WTC11 (cell line): ENCODE results near the gene SLC26A3. TPM values are rescaled to one million over a fixed set of nuclear protein-coding genes. Genes with fewer than 3 reads are reported as not detected.

ENCODE experiments used
- ATAC-seq: fragments of 200-7000 bp; cut with Tn5 transposase; 2 replicates; pipeline ENCODE4 v1.10.0; 2021; ENCODE audit warnings: mild to moderate bottlenecking, moderate library complexity
- CTCF ChIA-PET: fragments of 300-600 bp; sonication (Branson Sonifier 250); formaldehyde crosslinking; loops from one replicate; lab custom pipeline; 2021; ENCODE audit warnings: antibody characterized with exemption; lab: Charles Lee
- POLR2A ChIA-PET: fragments of 350-600 bp; sonication (Branson Sonifier 250); formaldehyde crosslinking; loops from one replicate; lab custom pipeline; 2021; ENCODE audit warnings: antibody characterized with exemption; lab: Charles Lee
- DNase-seq: peaks from one replicate; pipeline ENCODE4 v3.0.0; 2021; ENCODE audit warnings: low spot score
- H3K27ac Mint-ChIP-seq: 2 replicates; pipeline ENCODE4 v1.8.0; 2021; ENCODE audit warnings: mixed read lengths
- H3K27me3 Mint-ChIP-seq: 2 replicates; pipeline ENCODE4 v1.8.0; 2021; ENCODE audit warnings: low read depth, mild to moderate bottlenecking, moderate library complexity, mixed read lengths
- H3K36me3 Mint-ChIP-seq: 2 replicates; pipeline ENCODE4 v1.8.0; 2021; ENCODE audit warnings: mixed read lengths
- H3K4me1 Mint-ChIP-seq: 2 replicates; pipeline ENCODE4 v1.8.0; 2022; ENCODE audit warnings: mixed read lengths
- H3K4me3 Mint-ChIP-seq: 2 replicates; pipeline ENCODE4 v1.8.0; 2021; ENCODE audit warnings: mild to moderate bottlenecking, moderate library complexity, mixed read lengths
- H3K9me3 Mint-ChIP-seq: 2 replicates; pipeline ENCODE4 v1.8.0; 2021; ENCODE audit warnings: mixed read lengths
- ARID4B ChIP-seq: sonication (generic); formaldehyde crosslinking; IDR thresholded peaks from 2 replicates; pipeline ENCODE4 v1.8.0; 2023; ENCODE audit warnings: missing genetic modification reagents, mild to moderate bottlenecking, borderline replicate concordance
- CDX4 ChIP-seq: fragments of 250-450 bp; sonication (Bioruptor Pico); IDR thresholded peaks from 2 replicates; pipeline ENCODE4 v1.9.0; 2021; ENCODE audit warnings: moderate library complexity, mild to moderate bottlenecking, inconsistent platforms, borderline replicate concordance
- HMGXB4 ChIP-seq: sonication (generic); formaldehyde crosslinking; IDR thresholded peaks from 2 replicates; pipeline ENCODE4 v1.8.1; 2023; ENCODE audit warnings: mild to moderate bottlenecking, moderate library complexity, missing genetic modification reagents
- KAT7 ChIP-seq: sonication (generic); formaldehyde crosslinking; IDR thresholded peaks from 2 replicates; pipeline ENCODE4 v1.8.1; 2023; ENCODE audit warnings: missing genetic modification reagents, mild to moderate bottlenecking, borderline replicate concordance
- NR3C1 ChIP-seq: sonication (generic); formaldehyde crosslinking; conservative IDR thresholded peaks from 2 replicates; pipeline ENCODE4 v1.8.1; 2023; ENCODE audit warnings: low read depth, mild to moderate bottlenecking, missing genetic modification reagents
- RELA ChIP-seq: sonication (generic); formaldehyde crosslinking; IDR thresholded peaks from 2 replicates; pipeline ENCODE4 v1.8.1; 2022; ENCODE audit warnings: missing genetic modification reagents, mild to moderate bottlenecking, borderline replicate concordance
- ZMAT4 ChIP-seq: fragments of 250-450 bp; sonication (Bioruptor Pico); IDR thresholded peaks from 2 replicates; pipeline ENCODE4 v1.9.0; 2021; ENCODE audit warnings: mild to moderate bottlenecking
- ZNF263 ChIP-seq: sonication (generic); formaldehyde crosslinking; IDR thresholded peaks from 2 replicates; pipeline ENCODE4 v1.8.1; 2022; ENCODE audit warnings: low read depth, mild to moderate bottlenecking, moderate library complexity, missing genetic modification reagents
- ZSCAN18 ChIP-seq: fragments of 250-450 bp; sonication (Bioruptor Pico); IDR thresholded peaks from 2 replicates; pipeline ENCODE4 v2.1.2; 2022; ENCODE audit warnings: mild to moderate bottlenecking, moderate library complexity
- total RNA-seq: library from RNA; stranded (reverse); gene quantifications from 3 replicates; pipeline ENCODE4 v1.2.3, GENCODE V29; 2021
- TF ChIP-seq, protein P1 (sequence below): sonication (generic); formaldehyde crosslinking; IDR thresholded peaks from 2 replicates; pipeline ENCODE4 v1.8.0; 2022; ENCODE audit warnings: mild to moderate bottlenecking, missing genetic modification reagents
- TF ChIP-seq, protein P2 (sequence below): fragments of 250-450 bp; sonication (Bioruptor Pico); IDR thresholded peaks from 2 replicates; pipeline ENCODE4 v1.9.0; 2021; ENCODE audit warnings: mild to moderate bottlenecking, borderline replicate concordance
- TF ChIP-seq, protein P3 (sequence below): sonication (generic); formaldehyde crosslinking; IDR thresholded peaks from 2 replicates; pipeline ENCODE4 v1.8.0; 2022; ENCODE audit warnings: mild to moderate bottlenecking, missing genetic modification reagents
- TF ChIP-seq, protein P4 (sequence below): sonication (generic); formaldehyde crosslinking; IDR thresholded peaks from 2 replicates; pipeline ENCODE4 v1.8.1; 2022; ENCODE audit warnings: mild to moderate bottlenecking, missing genetic modification reagents, moderate library complexity, borderline replicate concordance

Gene SLC26A3
- total RNA-seq, 1 experiment from 2014 or later: 0.28 TPM

GRCh38 chr7:107816011-107816566, 13.1 kb upstream of the SLC26A3 start (continued):
- TF ChIP-seq RELA (CRISPR knock-in tag): no peak
- TF ChIP-seq KAT7: no peak
- no peak for TF ChIP-seq ZSCAN18 (CRISPR knock-in tag)
- no peak for TF ChIP-seq ZMAT4 (CRISPR knock-in tag)
- no peak for TF ChIP-seq CDX4 (CRISPR knock-in tag)
- TF ChIP-seq ARID4B: no peak

DNA sequence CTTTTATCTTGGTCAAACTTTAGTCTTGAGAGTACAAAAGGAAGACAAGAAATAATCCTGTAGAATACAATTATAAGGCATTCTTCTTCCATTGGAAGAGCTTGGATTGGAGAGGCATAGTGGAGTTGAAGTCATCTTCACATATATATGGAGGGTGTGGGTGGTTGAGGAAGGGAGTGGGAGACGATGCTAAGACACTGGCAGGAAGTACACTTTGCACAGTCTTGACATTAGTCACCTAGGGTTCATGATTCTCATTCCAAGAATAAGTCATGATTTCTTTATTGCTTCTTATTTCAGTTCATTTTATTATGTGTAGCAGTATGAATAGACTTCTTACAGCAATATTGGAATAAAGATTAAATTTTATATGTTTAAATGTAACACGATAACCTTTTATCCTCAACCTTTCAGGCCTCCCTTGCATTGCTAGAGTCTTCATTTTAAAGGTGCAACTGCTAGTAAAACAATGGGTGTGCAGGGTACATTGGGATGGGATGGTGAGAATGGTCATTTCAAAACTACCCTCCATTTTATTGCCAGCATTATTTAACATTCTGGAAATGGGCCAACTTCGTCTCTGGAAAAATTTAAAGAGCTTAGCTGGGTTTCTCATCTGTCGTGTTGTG, 12.3 kb upstream of the SLC26A3 start:
- Mint-ChIP-seq H3K36me3 (no peaks in the 10 kb centered on the region), H3K27me3 (peaks cover 4% of the 10 kb centered on the region; the same call in 1 of the 2 replicates), H3K9me3 (no peaks in the 10 kb centered on the region), H3K4me1 (no peaks in the 10 kb centered on the region), H3K4me3 (no peak overlapping the region), H3K27ac (no peak overlapping the region)
- ChIA-PET POLR2A (no interaction called here), CTCF (no interaction called here)
- no peak for DNase-seq
- ATAC-seq: no peak
- TF ChIP-seq, protein P1, sequence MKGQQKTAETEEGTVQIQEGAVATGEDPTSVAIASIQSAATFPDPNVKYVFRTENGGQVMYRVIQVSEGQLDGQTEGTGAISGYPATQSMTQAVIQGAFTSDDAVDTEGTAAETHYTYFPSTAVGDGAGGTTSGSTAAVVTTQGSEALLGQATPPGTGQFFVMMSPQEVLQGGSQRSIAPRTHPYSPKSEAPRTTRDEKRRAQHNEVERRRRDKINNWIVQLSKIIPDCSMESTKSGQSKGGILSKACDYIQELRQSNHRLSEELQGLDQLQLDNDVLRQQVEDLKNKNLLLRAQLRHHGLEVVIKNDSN: no peak
- TF ChIP-seq NR3C1 (CRISPR knock-in tag) (no peak), ZSCAN18 (CRISPR knock-in tag) (no peak), HMGXB4 (CRISPR knock-in tag) (no peak), ZNF263 (CRISPR knock-in tag) (no peak), KAT7 (no peak), RELA (CRISPR knock-in tag) (no peak)
- TF ChIP-seq, protein P2, sequence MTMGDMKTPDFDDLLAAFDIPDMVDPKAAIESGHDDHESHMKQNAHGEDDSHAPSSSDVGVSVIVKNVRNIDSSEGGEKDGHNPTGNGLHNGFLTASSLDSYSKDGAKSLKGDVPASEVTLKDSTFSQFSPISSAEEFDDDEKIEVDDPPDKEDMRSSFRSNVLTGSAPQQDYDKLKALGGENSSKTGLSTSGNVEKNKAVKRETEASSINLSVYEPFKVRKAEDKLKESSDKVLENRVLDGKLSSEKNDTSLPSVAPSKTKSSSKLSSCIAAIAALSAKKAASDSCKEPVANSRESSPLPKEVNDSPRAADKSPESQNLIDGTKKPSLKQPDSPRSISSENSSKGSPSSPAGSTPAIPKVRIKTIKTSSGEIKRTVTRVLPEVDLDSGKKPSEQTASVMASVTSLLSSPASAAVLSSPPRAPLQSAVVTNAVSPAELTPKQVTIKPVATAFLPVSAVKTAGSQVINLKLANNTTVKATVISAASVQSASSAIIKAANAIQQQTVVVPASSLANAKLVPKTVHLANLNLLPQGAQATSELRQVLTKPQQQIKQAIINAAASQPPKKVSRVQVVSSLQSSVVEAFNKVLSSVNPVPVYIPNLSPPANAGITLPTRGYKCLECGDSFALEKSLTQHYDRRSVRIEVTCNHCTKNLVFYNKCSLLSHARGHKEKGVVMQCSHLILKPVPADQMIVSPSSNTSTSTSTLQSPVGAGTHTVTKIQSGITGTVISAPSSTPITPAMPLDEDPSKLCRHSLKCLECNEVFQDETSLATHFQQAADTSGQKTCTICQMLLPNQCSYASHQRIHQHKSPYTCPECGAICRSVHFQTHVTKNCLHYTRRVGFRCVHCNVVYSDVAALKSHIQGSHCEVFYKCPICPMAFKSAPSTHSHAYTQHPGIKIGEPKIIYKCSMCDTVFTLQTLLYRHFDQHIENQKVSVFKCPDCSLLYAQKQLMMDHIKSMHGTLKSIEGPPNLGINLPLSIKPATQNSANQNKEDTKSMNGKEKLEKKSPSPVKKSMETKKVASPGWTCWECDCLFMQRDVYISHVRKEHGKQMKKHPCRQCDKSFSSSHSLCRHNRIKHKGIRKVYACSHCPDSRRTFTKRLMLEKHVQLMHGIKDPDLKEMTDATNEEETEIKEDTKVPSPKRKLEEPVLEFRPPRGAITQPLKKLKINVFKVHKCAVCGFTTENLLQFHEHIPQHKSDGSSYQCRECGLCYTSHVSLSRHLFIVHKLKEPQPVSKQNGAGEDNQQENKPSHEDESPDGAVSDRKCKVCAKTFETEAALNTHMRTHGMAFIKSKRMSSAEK (CRISPR knock-in tag): no peak
- TF ChIP-seq, protein P3, sequence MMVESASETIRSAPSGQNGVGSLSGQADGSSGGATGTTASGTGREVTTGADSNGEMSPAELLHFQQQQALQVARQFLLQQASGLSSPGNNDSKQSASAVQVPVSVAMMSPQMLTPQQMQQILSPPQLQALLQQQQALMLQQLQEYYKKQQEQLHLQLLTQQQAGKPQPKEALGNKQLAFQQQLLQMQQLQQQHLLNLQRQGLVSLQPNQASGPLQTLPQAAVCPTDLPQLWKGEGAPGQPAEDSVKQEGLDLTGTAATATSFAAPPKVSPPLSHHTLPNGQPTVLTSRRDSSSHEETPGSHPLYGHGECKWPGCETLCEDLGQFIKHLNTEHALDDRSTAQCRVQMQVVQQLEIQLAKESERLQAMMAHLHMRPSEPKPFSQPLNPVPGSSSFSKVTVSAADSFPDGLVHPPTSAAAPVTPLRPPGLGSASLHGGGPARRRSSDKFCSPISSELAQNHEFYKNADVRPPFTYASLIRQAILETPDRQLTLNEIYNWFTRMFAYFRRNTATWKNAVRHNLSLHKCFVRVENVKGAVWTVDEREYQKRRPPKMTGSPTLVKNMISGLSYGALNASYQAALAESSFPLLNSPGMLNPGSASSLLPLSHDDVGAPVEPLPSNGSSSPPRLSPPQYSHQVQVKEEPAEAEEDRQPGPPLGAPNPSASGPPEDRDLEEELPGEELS (CRISPR knock-in tag): no peak
- TF ChIP-seq, protein P4, sequence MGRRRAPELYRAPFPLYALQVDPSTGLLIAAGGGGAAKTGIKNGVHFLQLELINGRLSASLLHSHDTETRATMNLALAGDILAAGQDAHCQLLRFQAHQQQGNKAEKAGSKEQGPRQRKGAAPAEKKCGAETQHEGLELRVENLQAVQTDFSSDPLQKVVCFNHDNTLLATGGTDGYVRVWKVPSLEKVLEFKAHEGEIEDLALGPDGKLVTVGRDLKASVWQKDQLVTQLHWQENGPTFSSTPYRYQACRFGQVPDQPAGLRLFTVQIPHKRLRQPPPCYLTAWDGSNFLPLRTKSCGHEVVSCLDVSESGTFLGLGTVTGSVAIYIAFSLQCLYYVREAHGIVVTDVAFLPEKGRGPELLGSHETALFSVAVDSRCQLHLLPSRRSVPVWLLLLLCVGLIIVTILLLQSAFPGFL (CRISPR knock-in tag): no peak
